Measurements from ENCODE around the gene DNHD1.

Gene DNHD1

DNA sequence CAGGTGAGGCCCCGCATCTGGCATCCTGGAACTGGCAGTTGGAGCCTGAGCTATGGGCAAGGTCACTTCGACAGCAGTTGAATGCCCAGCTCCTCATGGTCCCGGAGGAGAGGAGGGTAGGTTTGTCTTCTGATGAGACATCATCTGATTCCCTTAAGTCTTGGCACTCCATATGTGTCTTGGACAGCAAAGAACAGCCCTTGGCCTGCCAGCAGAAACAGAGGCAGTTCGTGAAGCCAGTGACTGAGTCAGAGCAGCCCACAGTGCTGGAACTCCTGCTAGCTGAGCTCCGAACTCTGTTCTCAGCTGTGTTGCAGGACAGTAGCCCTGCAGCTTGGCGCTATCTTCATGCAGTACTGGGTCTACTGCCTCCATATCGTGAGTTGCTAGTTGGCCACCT, 1.0 kb downstream of the DNHD1 start:
- TF ChIP-seq, protein P1, sequence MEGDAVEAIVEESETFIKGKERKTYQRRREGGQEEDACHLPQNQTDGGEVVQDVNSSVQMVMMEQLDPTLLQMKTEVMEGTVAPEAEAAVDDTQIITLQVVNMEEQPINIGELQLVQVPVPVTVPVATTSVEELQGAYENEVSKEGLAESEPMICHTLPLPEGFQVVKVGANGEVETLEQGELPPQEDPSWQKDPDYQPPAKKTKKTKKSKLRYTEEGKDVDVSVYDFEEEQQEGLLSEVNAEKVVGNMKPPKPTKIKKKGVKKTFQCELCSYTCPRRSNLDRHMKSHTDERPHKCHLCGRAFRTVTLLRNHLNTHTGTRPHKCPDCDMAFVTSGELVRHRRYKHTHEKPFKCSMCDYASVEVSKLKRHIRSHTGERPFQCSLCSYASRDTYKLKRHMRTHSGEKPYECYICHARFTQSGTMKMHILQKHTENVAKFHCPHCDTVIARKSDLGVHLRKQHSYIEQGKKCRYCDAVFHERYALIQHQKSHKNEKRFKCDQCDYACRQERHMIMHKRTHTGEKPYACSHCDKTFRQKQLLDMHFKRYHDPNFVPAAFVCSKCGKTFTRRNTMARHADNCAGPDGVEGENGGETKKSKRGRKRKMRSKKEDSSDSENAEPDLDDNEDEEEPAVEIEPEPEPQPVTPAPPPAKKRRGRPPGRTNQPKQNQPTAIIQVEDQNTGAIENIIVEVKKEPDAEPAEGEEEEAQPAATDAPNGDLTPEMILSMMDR (IDR thresholded peaks at IDR 0.05; ENCODE audit: low read depth, low read length), result no peak
- Histone ChIP-seq H3K4me3 (ENCODE audit: low read depth, low read length) (no peak overlapping the region), H3K9me3 (no peaks in the 10 kb centered on the region), H3K27me3 (no peaks in the 10 kb centered on the region), H3K4me1 (no peaks in the 10 kb centered on the region), H3K36me3 (no peaks in the 10 kb centered on the region)
- no peak for DNase-seq

DNA sequence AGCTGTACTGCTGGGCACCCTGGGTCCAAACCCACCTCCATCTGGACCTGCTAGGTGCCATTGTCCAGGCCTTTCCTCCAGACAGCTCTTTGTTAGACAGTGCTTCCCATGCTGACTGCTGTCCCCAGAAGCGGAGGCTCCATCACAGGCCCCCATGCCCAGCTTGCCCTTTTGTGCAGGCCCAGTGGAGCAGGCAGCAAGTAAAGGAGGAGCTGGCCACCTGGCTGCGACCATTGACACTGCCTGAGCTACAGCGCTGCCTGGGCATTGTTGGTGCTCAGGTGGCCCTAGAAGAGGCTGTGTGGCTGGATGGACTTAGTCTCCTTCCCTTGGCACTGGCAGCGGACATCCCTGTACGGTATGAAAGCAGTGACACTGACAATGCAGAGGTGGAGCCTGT, 1.5 kb downstream of the DNHD1 start:
- Histone ChIP-seq H3K4me3 (ENCODE audit: low read depth, low read length) (no peak overlapping the region), H3K4me1 (no peaks in the 10 kb centered on the region), H3K9me3 (no peaks in the 10 kb centered on the region), H3K36me3 (no peaks in the 10 kb centered on the region), H3K27me3 (no peaks in the 10 kb centered on the region)
- DNase-seq, result no peak
- TF ChIP-seq, protein P1 (IDR thresholded peaks at IDR 0.05; ENCODE audit: low read depth, low read length), result no peak

DNA sequence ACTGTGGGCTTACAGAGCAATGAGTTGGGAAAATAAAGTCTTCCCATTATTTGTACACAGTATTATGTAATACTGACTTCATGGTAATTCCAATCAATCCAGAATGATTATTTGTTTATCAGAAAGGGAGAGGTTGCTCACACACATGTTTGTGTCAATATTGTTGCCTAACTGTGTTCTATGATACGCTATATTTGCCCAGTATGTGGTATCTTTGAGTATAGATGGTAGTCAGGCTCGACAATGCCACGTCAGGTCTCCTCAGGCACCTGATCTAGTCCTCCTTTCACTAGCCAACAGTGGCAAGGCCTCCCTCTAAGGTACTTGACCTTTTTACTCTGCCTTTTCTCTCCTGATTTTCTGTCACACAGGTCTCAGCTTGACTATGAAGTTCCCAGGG, 5.3 kb downstream of the DNHD1 start:
- no peak for DNase-seq
- no peaks in the 10 kb centered on the region; the same call in 1 of the 2 replicates for H3K36me3 ChIP-seq
- TF ChIP-seq, protein P1 (IDR thresholded peaks at IDR 0.05; ENCODE audit: low read depth, low read length), result no peak
- no peaks in the 10 kb centered on the region for H3K9me3 ChIP-seq
- H3K4me3 ChIP-seq (ENCODE audit: low read depth, low read length), result no peak overlapping the region
- 0 out of 2 replicates have a peak, but pooled peaks cover 3% of the 10 kb centered on the region for H3K4me1 ChIP-seq
- no peaks in the 10 kb centered on the region for H3K27me3 ChIP-seq

DNA sequence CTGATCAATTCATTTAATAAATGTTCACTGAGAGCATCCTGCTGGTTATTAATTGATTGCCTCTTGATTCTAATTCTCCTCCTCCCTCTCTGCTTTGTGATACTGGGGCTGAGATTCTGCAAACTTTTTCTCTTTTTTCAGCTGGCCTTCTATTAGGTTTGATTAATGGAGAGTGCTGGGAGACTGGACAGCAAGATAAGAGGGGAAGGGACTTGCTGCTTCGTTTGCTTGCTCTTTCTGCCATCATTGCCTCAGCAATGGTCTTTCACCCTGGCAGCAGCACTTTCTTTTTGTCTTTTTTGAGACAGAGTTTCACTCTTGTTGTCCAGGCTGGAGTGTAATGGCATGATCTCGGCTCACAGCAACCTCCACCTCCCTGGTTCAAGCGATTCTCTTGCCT, 7.1 kb downstream of the DNHD1 start:
- no peaks in the 10 kb centered on the region for H3K9me3 ChIP-seq
- DNase-seq, result no peak
- no peak overlapping the region for H3K4me3 ChIP-seq (ENCODE audit: low read depth, low read length)
- H3K36me3 ChIP-seq, result no peaks in the 10 kb centered on the region; the same call in 1 of the 2 replicates
- H3K27me3 ChIP-seq, result no peaks in the 10 kb centered on the region
- H3K4me1 ChIP-seq, result 0 out of 2 replicates have a peak, but pooled peaks cover 3% of the 10 kb centered on the region
- TF ChIP-seq, protein P1 (IDR thresholded peaks at IDR 0.05; ENCODE audit: low read depth, low read length), result no peak

DNA sequence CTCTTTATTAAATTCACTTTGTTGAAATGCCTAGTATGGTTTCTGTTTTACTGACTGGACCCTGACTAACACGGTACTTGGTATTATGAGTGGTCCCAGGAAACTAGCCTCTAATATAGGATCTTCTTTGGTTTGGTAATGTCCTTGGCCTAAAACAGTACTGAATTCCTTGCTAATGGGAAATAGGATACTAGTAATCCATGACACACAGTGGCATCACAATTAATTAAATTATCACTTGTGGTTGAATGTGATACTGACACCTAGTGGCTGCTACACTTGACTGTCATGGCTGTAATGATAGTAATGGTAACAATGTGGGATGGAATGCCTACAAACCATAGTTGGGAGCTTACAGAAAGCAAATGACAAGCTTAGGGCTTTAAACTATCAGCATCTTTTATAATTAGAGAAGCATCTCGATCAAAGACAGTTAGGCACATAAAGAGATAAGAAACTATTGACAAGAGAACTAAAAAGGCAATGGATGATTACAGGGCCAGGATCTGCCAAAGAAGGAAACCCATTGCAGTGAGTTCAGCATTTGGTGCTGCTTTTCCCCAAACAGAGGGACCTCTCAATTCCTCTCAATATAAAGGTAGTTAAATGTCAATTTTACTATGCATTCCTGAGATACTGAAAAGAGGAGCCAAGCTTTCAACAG, 8.6 kb downstream of the DNHD1 start:
- H3K4me1 ChIP-seq, result 0 out of 2 replicates have a peak, but pooled peaks cover 3% of the 10 kb centered on the region
- H3K4me3 ChIP-seq (ENCODE audit: low read depth, low read length), result no peak overlapping the region
- no peaks in the 10 kb centered on the region; the same call in 1 of the 2 replicates for H3K36me3 ChIP-seq
- DNase-seq, result no peak
- no peaks in the 10 kb centered on the region for H3K27me3 ChIP-seq
- no peaks in the 10 kb centered on the region for H3K9me3 ChIP-seq
- TF ChIP-seq, protein P1 (IDR thresholded peaks at IDR 0.05; ENCODE audit: low read depth, low read length), result peak; percentile 62

DNA sequence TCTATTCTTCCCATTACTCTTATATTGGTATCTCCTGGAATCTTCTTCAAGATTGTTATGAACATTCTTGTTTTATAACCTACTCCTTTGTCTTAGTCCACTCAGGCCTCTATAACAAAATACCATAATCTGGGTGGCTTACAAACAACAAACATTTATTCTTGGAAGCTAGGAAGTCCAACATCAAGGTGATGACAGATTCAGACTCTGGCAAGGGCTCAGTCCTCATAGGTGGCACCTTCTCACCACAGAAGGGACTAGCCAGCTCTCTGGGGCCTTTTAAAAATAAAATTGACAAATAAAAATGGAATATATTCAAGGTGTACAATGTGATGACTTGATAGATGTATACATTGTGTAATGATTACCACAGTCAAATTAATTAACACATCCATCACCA, 19.8 kb downstream of the DNHD1 start:
- Histone ChIP-seq H3K9me3 (no peaks in the 10 kb centered on the region), H3K4me3 (ENCODE audit: low read depth, low read length) (no peak overlapping the region), H3K4me1 (no peaks in the 10 kb centered on the region), H3K36me3 (no peaks in the 10 kb centered on the region), H3K27me3 (no peaks in the 10 kb centered on the region)
- no peak for DNase-seq
- TF ChIP-seq, protein P1 (IDR thresholded peaks at IDR 0.05; ENCODE audit: low read depth, low read length), result no peak

Data from BE2C (cell line).